K562 (cell line): ENCODE results near the gene HAUS5. TPM values are rescaled to one million over a fixed set of nuclear protein-coding genes. Genes with fewer than 3 reads are reported as not detected.
A peak's percentile ranks its signal among the peaks of the same experiment; 100 is the strongest.

Source experiments
- ATAC-seq: fragments of 200-7000 bp; cut with Tn5 transposase; 3 replicates; pipeline ENCODE4 v1.9.1; 2020; ENCODE audit warnings: moderate library complexity
- BruUV-seq: library from RNA; stranded (reverse); fragments of 400-500 nt; replicated peaks from 2 replicates; lab custom pipeline; 2021; lab: Mats Ljungman, UMichigan
- CTCF ChIA-PET: fragments of 300-600 bp; formaldehyde crosslinking; extraction: SDS; loops from one replicate; lab custom pipeline; 2021; ENCODE audit warnings: low intra/inter-chr PET ratio; lab: Yijun Ruan, JAX
- POLR2A ChIA-PET: fragments of 300-600, 350-650 bp; sonication (Branson Sonifier 250); formaldehyde crosslinking; extraction: SDS; loops from one replicate; lab custom pipeline; 2021; ENCODE audit warnings: antibody characterized with exemption, inconsistent platforms; lab: Yijun Ruan, JAX
- DNase-seq, 4 experiments: peaks; one replicate each; pipeline versions ENCODE4 v3.0.0 to v3.0.0-alpha.2; 2011 to 2018; ENCODE audit warnings: low spot score in 3 of 4, mixed read lengths in 3 of 4; ENCODE audit errors: extremely low read depth in 1 of 4
- FAIRE-seq: peaks from 2 replicates; lab custom pipeline; 2011; peaks lifted over from hg19 to GRCh38; lab: Jason Lieb, UNC
- H2AFZ ChIP-seq: 2 replicates; pipeline ENCODE4 v1.6.0; 2011; ENCODE audit warnings: low read depth, low read length, control low read depth, inconsistent platforms
- H3K27ac ChIP-seq: fragments of 200-600 bp; 3 replicates; pipeline ENCODE4 v1.8.0; 2011; ENCODE audit warnings: low read depth, mild to moderate bottlenecking, control low read depth, inconsistent platforms, low read length, moderate library complexity, mixed read lengths; ENCODE audit errors: extremely low read depth
- H3K27me3 ChIP-seq, 2 experiments: fragments of 300-600 bp in 1 of 2; 2 replicates in 1 of 2; 3 replicates in 1 of 2; pipeline versions ENCODE4 v1.6.0 to v1.8.0; 2011; ENCODE audit warnings: inconsistent platforms in 2 of 2, low read length in 2 of 2, mild to moderate bottlenecking in 1 of 2, mixed read lengths in 1 of 2, moderate library complexity in 1 of 2; ENCODE audit not compliant: control insufficient read depth in 2 of 2, insufficient read depth in 2 of 2
- H3K36me3 ChIP-seq: fragments of 300-600 bp; 3 replicates; pipeline ENCODE4 v1.8.0; 2011; ENCODE audit warnings: mild to moderate bottlenecking, low read length, inconsistent platforms; ENCODE audit not compliant: control insufficient read depth, insufficient read depth
- H3K4me1 ChIP-seq, 2 experiments: fragments of 200-600 bp in 1 of 2; replicated peaks in 1 of 2; 2 replicates in 1 of 2; 3 replicates in 1 of 2; pipeline versions ENCODE4 v1.5.1 to v1.8.0; 2011; ENCODE audit warnings: inconsistent platforms in 2 of 2, low read length in 2 of 2, mild to moderate bottlenecking in 1 of 2, mixed read lengths in 1 of 2, moderate library complexity in 1 of 2; ENCODE audit not compliant: control insufficient read depth in 2 of 2, insufficient read depth in 2 of 2
- H3K4me2 ChIP-seq: 2 replicates; pipeline ENCODE4 v1.6.1; 2011; ENCODE audit warnings: low read length, control low read depth, inconsistent platforms, mixed read lengths; ENCODE audit not compliant: insufficient read depth
- H3K4me3 ChIP-seq: fragments of 200-600 bp; sonication (generic), shearing (Covaris generic); 2 replicates; pipeline ENCODE4 v1.5.1; 2016; ENCODE audit warnings: control low read depth, inconsistent platforms
- H3K79me2 ChIP-seq: fragments of 200-600 bp; 3 replicates; pipeline ENCODE4 v1.8.0; 2011; ENCODE audit warnings: low read length, inconsistent platforms; ENCODE audit not compliant: control insufficient read depth, insufficient read depth
- H3K9ac ChIP-seq, 2 experiments: 2 replicates each; pipeline versions ENCODE4 v1.6.0 to v1.6.1; 2011; ENCODE audit warnings: low read depth in 2 of 2, low read length in 2 of 2, control low read depth in 1 of 2, inconsistent platforms in 1 of 2, mild to moderate bottlenecking in 1 of 2, mixed read lengths in 1 of 2; ENCODE audit not compliant: insufficient read depth in 1 of 2
- H3K9me1 ChIP-seq: one replicate; pipeline ENCODE4 v1.6.0; 2011; ENCODE audit warnings: inconsistent platforms, mild to moderate bottlenecking, low read length, moderate library complexity; ENCODE audit not compliant: control insufficient read depth, insufficient read depth
- H3K9me3 ChIP-seq: replicated peaks from 2 replicates; pipeline ENCODE4 v1.5.1; 2011; ENCODE audit warnings: low read depth, low read length, inconsistent platforms; ENCODE audit not compliant: control insufficient read depth, insufficient read depth
- H4K20me1 ChIP-seq: replicated peaks from 2 replicates; pipeline ENCODE4 v1.6.1; 2011; ENCODE audit warnings: low read length, inconsistent platforms, mixed read lengths; ENCODE audit not compliant: control insufficient read depth, insufficient read depth
- IRF2 ChIP-seq: sonication (generic); formaldehyde crosslinking; IDR thresholded peaks from 2 replicates; pipeline ENCODE4 v1.8.1; 2022; ENCODE audit warnings: mild to moderate bottlenecking, missing genetic modification reagents
- KLF10 ChIP-seq: fragments of 250-450 bp; sonication (Bioruptor Pico); IDR thresholded peaks from 2 replicates; pipeline ENCODE4 v1.6.1; 2021; ENCODE audit warnings: matching md5 sums
- MXI1 ChIP-seq: IDR thresholded peaks from 2 replicates; pipeline ENCODE4 v1.6.1; 2011; ENCODE audit warnings: low read depth, mild to moderate bottlenecking, improper control_type of control experiment, low read length
- NCOA2 ChIP-seq, 2 experiments: fragments of 450-650 bp; IDR thresholded peaks; 2 replicates each; pipeline ENCODE4 v1.6.1; 2018; ENCODE audit warnings: mild to moderate bottlenecking in 2 of 2, moderate library complexity in 1 of 2; ENCODE audit not compliant: partially characterized antibody in 2 of 2
- SIRT6 ChIP-seq: IDR thresholded peaks from one replicate; pipeline ENCODE4 v1.6.1; 2012; ENCODE audit warnings: low read depth, mild to moderate bottlenecking, control low read depth, inconsistent platforms, low read length, moderate library complexity
- SNIP1 ChIP-seq: fragments of 450-650 bp; IDR thresholded peaks from 2 replicates; pipeline ENCODE4 v1.7.1; 2017; ENCODE audit warnings: low read depth, mild to moderate bottlenecking
- THAP7 ChIP-seq: fragments of 250-450 bp; sonication (Bioruptor Pico); IDR thresholded peaks from 2 replicates; pipeline ENCODE4 v1.5.0; 2021
- ZEB2 ChIP-seq: fragments of 450-650 bp; IDR thresholded peaks from 2 replicates; pipeline ENCODE4 v1.6.1; 2016
- ZNF146 ChIP-seq: IDR thresholded peaks from one replicate; pipeline ENCODE4 v1.6.1; 2018; ENCODE audit warnings: missing compliant biosample characterization; ENCODE audit not compliant: unreplicated experiment
- ZNF518B ChIP-seq: fragments of 250-450 bp; sonication (Bioruptor Pico); IDR thresholded peaks from 2 replicates; pipeline ENCODE4 v1.5.0; 2021; ENCODE audit warnings: mild to moderate bottlenecking, moderate library complexity
- ZNF583 ChIP-seq: fragments of 250-450 bp; sonication (Bioruptor Pico); IDR thresholded peaks from 2 replicates; pipeline ENCODE4 v1.4.0; 2020
- ZNF76 ChIP-seq: fragments of 250-450 bp; sonication (Bioruptor Pico); IDR thresholded peaks from 2 replicates; pipeline ENCODE4 v1.4.0; 2020; ENCODE audit warnings: mild to moderate bottlenecking, moderate library complexity, borderline replicate concordance
- ZNF780A ChIP-seq: fragments of 250-450 bp; sonication (Bioruptor Pico); IDR thresholded peaks from 2 replicates; pipeline ENCODE4 v1.5.0; 2021; ENCODE audit warnings: mild to moderate bottlenecking
- WGBS: fragments of 100-300 bp; shearing (Covaris generic); methylation state at CpG from one replicate; pipeline ENCODE4 v1.1.6; 2016; ENCODE audit warnings: low coverage, mixed read lengths; ENCODE audit not compliant: insufficient coverage; ENCODE audit errors: missing lambda C conversion rate; 5-methylcytosine and 5-hydroxymethylcytosine counted together
- in situ Hi-C: fragments of 300-500 bp; cut with MboI; formaldehyde crosslinking; loops from 4 replicates; pipeline ENCODE4 v1.15.0; 2018; ENCODE audit warnings: inconsistent platforms, mixed read lengths
- intact Hi-C: fragments of 100-400 bp; cut with micrococcal nuclease; formaldehyde crosslinking; loops from 2 replicates; pipeline ENCODE4 v1.14.2; 2022
- polyA plus RNA-seq, 8 experiments: library from polyadenylated mRNA; depleted of rRNA in 4 of 8; stranded (reverse) in 5 of 8; unstranded in 3 of 8; fragments of >200 nt; fragmentation: Nextera tagmentation in 2 of 8; fragmentation: Illumina TruSeq in 1 of 8; extraction: Ambion mirVana in 2 of 8; extraction: Trizol in 1 of 8; gene quantifications; 2 replicates each; pipeline versions ENCODE4 v1.2.1 to v1.2.3, GENCODE V29; 2011 to 2014; ENCODE audit warnings: inconsistent platforms in 1 of 8, missing spikeins in 1 of 8
- total RNA-seq, 7 experiments: library from RNA; depleted of rRNA in 6 of 7; stranded (reverse); fragments of >200 nt in 6 of 7; fragmentation: Illumina TruSeq in 2 of 7; extraction: Trizol in 2 of 7; gene quantifications; 2 replicates each; pipeline versions ENCODE4 v1.2.1 to v1.2.3, GENCODE V29; 2011 to 2021; ENCODE audit warnings: low replicate concordance in 1 of 7

HAUS5 gene
- total and polyA plus RNA-seq, 9 of the 15 experiments (the other 6 are each of a cell fraction or from before 2014, with no cell fraction given) = 3.5 to 41.3 (median 14.2) TPM

DNA sequence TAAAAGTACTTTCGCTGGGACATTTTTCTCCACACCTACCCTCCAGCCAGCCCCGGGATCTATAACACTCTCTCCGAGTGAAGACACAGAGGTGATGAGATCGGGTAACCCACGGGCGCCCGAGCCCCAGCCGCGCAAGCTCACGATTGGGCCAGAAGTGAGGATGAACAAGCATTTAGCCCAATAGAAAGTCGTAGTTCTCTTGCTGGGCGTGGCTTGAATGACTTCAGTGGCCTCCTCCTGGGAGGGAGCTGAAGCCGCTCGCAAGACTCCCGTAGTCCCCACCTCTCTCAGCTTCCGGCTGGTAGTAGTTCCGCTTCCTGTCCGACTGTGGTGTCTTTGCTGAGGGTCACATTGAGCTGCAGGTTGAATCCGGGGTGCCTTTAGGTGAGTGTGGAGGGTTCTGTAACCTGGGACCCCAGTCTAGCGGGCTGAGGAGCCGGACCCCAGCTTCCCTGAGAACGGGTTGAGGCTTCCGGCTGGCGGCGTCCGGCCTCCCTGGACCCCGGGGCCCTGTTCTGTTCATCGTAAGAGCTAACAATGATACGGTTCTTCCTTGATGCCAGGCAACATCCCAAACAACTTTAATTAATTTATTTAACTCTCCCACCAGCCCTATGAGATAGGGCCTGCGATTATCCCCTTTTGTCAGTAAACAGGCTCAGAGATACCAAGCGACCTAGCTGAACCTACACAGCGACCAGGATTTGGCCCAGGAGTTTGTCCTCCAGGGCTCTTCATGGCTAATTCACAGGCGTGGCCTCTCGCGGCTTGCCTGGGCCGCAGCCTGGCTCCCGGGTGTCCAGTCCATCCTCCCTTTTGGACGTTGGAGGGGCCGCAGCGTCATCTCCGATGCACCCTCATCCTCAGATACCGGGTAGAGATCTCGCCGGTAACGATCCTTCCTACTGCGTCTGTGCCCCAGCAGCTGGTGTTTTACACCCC, 35.8 kb downstream of the HAUS5 start, which contains the start of gene COX6B1:
Gene COX6B1, plus strand, starts transcription at position 307 of the 945 bp plus-strand sequence. CDS start 2,921 bp downstream, outside the sequence.
- BruUV-seq = TSS peak; percentile 87
- in situ Hi-C loops (no loop called here), intact Hi-C loops (loop anchor here (10.0 kb wide), 1 partner anchor 97 kb away; the partner anchor contains the start of genes IGFLR1, LIN37, PSENEN and U2AF1L4)
- Histone ChIP-seq H3K4me2 (peak within 1 kb of the TSS; percentile 99), H3K4me1 (peaks cover 14 to 40% of the 10 kb centered on the region in 2 experiments; a peak in 4 of 5 replicates), H3K36me3 (peaks cover 31% of the 10 kb centered on the region; the same call in 2 of the 3 replicates), H3K9me3 (no peaks in the 10 kb centered on the region), H2AFZ (peak within 1 kb of the TSS; percentile 72), H3K27me3 (no peaks in the 10 kb centered on the region), H3K9ac (peak within 1 kb of the TSS; percentile 94), H4K20me1 (0 out of 2 replicates have a peak, but pooled peaks cover 4% of the 10 kb centered on the region), H3K79me2 (peaks cover 37% of the 10 kb centered on the region), H3K27ac (peak within 1 kb of the TSS; percentile 93), H3K4me3 (peak within 1 kb of the TSS; percentile 94), H3K9me1 (no peaks in the 10 kb centered on the region)
- POLR2A ChIA-PET = interaction anchor here (0.5 to 2.1 kb wide), 12 partner anchors 8 to 209 kb away, joined by 3 to 13 read pairs (median 4); partner anchors contain the start of genes HAUS5 and KIRREL2
- CTCF ChIA-PET = no interaction called here
- under 1% methylated on average over 46 of the region's 46 CpGs for WGBS
- FAIRE-seq = peak; percentile 100
- peak; percentile 79 for ATAC-seq
- DNase-seq = peak; percentile 89 to 99 (median 92)
- TF ChIP-seq SIRT6 (no peak), THAP7 (no peak), KLF10 (CRISPR knock-in tag) (no peak), NCOA2 (IDR thresholded peaks at IDR 0.05; ENCODE audit: partially characterized antibody in 2 of 2) (no peak), ZNF583 (CRISPR knock-in tag) (no peak), ZNF76 (CRISPR knock-in tag) (no peak), ZNF518B (no peak), ZNF780A (CRISPR knock-in tag) (no peak), ZNF146 (CRISPR knock-in tag) (no peak), ZEB2 (no peak), IRF2 (CRISPR knock-in tag) (no peak), MXI1 (no peak), SNIP1 (no peak)
